HG03342 (cell line): ENCODE results near the gene UNC13C.

Experiments
- ATAC-seq: cut with Tn5 transposase; IDR thresholded peaks from one replicate; pipeline ENCODE4 v1.9.1; 2021; ENCODE audit warnings: mild to moderate bottlenecking, moderate library complexity; ENCODE audit not compliant: unreplicated experiment

UNC13C gene

DNA sequence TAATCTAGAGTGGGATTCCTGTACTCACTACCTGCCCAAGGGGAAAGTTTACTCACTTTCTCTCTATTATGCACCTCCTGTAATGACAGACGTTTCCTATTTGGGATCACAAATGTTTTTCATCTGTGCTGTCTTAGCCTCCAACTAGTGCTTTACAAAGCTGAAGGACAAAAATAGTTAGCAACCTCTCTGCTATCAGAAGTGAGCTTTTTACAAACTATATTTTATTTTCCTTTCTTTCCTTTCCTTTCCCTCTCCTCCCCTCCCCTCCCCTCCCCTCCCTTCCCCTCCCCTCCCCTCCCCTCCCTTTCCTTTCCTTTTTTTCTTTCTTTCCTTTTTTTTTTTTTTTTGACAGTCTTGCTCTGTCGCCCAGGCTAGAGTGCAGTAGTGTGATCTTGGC, 130.8 kb downstream of the UNC13C start:
- ATAC-seq: no peak

- ATAC-seq: no peak
These were observed 140.8 kb downstream of the UNC13C start for GRCh38 chr15:54119051-54119450.

- ATAC-seq: no peak
These were observed 142.8 kb downstream of the UNC13C start for GRCh38 chr15:54120949-54121463.

GRCh38 chr15:54127574-54127973, 149.3 kb downstream of the UNC13C start:
- no peak for ATAC-seq

GRCh38 chr15:54131410-54131809, 153.2 kb downstream of the UNC13C start:
- no peak for ATAC-seq

DNA sequence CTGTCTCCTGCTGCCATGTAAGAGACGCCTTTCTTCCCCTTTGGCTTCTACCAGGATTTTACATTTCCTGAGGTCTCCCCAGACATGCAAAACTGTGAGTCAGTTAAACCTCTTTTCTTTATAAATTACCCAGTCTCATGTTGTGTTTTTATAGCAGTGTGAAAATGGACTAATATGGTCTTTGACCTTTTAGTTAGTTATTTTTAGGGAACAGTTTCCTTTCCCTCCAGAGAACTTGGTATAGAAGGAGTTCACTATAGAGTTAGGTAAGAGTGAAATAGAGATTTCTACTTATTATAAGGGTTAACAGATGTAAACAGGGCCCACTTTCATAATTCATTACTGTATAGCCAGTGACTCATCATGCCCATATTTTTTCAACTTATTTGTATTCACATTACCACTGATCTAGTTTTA, 170.9 kb downstream of the UNC13C start:
- no peak for ATAC-seq

DNA sequence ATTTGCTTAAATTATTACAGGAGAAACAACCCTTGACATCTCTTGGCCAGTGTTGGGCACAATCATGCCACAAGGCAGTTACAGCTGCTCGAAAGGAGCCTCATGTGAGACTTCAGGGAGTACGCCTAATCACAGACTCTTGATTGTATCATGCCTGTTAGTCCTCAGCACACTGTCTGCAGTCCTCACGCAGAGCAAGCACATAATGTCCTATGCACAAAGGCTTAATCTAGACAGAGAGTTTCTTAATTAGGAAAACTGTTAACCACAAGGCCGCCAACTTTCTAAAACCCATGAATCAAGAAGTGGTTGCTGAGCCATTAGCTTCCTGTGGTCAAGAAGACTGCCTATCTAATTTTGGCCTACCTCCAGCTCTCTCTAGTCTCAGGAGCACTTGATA, 172.0 kb downstream of the UNC13C start:
- no peak for ATAC-seq

DNA sequence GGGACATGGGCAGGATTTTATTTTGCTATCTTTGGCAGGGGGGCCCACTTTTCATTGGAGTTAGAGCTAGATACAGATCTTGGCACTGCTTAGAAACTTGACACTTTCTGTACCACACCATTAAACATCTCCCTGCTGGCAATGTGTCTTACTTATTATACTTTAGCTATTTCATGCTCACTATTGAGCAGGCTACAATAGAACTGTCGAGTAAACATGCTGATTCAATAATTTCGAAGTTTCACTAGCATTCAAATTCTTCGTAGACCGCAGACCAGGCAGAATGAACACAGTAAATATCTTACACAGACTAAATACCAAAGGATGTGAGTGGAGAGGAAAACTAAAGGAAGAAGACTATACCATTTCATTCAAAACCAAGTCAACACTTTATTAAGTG, 180.8 kb downstream of the UNC13C start:
- no peak for ATAC-seq

- ATAC-seq: no peak
These were observed 209.1 kb downstream of the UNC13C start for GRCh38 chr15:54187325-54187724.

DNA sequence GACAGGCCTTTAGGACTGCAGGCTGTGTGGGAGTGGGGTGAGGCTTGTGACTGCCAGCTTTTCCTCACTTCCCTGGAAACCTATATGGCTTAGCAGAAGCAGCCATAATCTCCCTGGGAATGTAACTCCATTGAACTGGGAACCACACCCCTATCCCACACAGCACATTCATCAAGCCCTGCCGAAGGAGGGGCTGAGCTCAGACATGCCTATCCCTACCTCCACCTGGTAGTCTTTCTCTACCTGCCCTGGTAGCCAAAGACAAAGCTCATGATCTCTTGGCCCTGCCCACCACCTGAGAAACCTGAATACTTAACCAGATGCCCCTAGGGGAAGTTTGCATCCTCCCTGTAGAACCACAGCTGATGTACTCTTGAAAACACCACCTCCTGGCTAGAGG, 219.8 kb downstream of the UNC13C start:
- ATAC-seq: no peak

DNA sequence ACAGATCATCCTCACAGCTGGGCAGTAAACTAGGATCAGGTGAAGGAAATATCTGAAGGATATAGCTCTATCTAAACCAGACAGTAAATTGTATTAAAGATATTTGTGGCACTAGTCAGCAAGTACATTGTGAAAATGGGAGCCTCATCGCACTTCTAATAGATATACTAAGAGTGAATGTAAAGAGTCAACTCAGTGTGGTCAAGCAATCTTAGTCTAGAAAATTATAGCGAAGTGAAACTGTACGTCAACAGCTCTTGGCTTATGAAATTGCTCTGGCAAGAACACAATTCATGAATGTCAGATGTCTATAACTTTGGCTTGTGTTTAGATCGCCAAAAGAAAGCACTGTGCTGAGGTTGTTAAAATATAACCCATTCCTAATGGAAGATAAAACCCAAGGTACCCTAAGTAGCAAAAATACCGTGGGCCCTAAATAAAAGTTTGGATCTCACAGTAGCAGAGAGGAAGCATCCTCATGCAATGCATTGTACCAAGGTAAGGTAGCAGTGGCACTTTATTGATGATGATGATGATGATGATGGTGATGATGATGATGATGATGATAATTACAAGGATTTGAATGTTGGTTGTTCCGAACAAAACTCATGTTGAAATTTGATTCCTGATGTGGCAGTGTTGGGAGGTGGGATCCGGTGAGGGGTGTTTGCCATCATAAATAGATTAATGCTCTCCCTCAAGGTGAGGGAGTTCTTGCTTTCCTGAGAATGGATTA, 228.5 kb downstream of the UNC13C start:
- no peak for ATAC-seq

GRCh38 chr15:54208786-54209185, 230.5 kb downstream of the UNC13C start:
- no peak for ATAC-seq

- ATAC-seq: no peak
These were observed 234.4 kb downstream of the UNC13C start for GRCh38 chr15:54212635-54213034.

GRCh38 chr15:54226455-54226854, 248.2 kb downstream of the UNC13C start:
- ATAC-seq: no peak

- ATAC-seq: no peak
These were observed 249.3 kb downstream of the UNC13C start for GRCh38 chr15:54227569-54227968.

- ATAC-seq: no peak
These were observed 272.1 kb downstream of the UNC13C start for GRCh38 chr15:54250326-54250725.

DNA sequence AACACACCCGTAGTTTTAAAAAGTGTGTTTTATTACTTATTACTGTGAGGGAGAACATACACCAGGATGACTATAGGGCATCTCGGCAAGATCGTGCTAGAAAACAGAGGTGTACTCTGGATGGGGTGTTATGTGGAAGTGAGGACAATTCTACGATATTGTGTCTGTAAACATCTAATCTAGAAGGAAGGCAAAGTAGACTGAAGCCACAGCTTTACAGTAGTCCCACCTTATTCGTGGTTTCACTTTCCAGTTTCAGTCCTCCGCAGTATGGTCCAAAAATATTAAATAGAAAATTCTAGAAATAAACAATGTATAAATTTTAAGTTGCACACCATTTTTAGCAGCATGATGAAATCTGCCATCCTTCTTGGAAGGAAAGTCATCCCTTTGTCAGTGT, 277.9 kb downstream of the UNC13C start:
- no peak for ATAC-seq

DNA sequence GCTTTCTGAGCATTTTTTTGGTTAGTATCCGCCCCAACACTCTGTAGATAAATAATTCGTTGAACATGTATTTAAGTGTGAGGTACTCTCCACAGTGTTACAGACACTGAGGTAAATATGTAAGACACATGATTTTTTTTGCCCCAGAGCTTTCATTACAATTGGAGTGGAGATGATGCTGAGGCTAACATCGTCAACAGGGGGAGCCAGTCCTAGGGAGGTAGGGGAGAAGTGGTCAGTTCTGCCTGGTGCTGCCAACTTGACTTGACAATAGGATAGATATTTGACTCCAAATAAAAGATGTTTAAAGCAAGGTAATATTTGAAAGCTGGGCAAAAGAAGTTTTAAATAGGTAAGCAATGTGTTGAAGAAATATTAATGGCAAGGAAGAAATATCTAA, 295.7 kb downstream of the UNC13C start:
- no peak for ATAC-seq

- no peak for ATAC-seq
These were observed 299.6 kb downstream of the UNC13C start for GRCh38 chr15:54277834-54278233.

- ATAC-seq: no peak
These were observed 302.5 kb downstream of the UNC13C start for GRCh38 chr15:54280726-54281125.

DNA sequence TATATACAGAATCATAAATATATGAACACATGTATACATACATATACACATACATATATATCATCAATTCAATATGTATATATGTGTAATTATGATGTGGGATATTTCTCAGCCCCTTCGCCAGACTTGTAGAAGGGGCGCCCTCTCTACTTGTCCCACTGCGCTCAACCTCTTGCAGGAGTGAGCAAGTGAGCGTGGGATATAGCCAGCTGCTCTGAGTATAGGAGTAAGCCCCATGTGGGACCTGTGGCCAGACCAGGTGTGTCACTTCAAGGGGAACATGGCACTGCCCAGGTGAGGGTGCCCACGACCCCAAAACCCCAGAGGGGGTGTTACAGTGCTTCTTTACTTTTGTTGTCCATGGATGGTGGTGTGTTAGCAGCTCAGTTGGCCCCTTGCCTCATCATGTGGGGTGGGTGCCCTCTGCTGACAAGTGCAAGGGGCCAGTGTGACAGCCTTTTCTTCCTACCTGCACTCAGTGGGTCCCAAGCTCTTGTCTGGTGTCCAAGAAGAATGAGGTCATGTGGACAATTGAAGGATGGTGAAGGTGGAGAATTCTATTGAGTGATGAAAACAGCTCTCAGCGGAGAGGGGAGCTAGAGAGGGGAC, 304.1 kb downstream of the UNC13C start:
- ATAC-seq: no peak

DNA sequence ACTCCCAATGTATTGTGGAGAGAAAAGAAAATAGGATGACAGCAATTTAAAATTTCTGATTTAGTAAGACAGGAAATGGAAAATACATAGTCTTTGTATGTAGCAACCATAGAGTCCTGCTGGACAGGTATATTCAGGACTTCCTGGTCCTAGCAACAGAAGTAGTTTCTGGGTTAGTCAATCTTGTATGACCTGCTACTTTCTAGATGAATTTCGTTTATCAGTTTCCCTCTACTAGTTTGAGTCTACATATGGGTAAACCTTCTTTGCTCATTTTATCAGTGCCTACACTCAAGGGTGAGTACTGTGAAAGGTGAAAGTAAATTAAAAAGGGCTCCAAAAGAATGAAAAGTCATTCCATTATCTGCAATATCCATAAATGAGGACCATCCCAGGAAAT, 309.8 kb downstream of the UNC13C start:
- ATAC-seq: no peak
